ENCODE results near the gene SLC6A19. TPM values are rescaled to one million over a fixed set of nuclear protein-coding genes. Genes with fewer than 3 reads are reported as not detected.

SLC6A19 gene
- total and polyA plus RNA-seq, 11 donors: not detected

DNA sequence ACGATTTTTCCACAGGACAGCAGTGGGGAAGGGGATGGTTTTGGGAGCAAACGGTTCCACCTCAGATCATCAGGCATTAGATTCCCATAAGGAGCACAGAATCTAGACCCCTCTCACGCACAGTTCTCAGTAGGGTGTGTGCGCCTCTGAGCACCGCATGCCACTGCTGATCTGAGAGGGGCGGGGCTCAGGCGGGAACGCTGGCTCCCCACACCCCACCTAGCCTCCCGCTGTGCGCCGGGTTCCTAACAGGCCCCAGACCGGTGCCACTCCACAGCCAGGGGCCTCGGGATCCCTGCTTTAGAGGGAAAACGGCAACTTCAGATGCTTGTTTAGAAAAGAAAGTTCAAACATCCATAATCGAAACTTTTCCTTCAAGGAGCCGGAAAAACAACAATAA, 73.1 kb downstream of the SLC6A19 start:
- Histone ChIP-seq H3K27ac (no peak overlapping the region), H3K9me3 (peaks cover 0 to 9% (median 0%) of the 10 kb centered on the region in 12 donors), H3K27me3 (no peaks in the 10 kb centered on the region), H3K36me3 (no peaks in the 10 kb centered on the region), H3K4me1 (no peaks in the 10 kb centered on the region), H3K4me3 (no peak overlapping the region)
- 82 to 86% (median 84%) methylated on average over 14 to 16 of the region's 16 CpGs for WGBS, 4 donors
- intact Hi-C loops (cut with DNase I): no loop called here
- DNase-seq: no peak
- ATAC-seq: no peak
- TF ChIP-seq POLR2A (IDR thresholded peaks at IDR 0.05): no peak
- TF ChIP-seq, protein P1, sequence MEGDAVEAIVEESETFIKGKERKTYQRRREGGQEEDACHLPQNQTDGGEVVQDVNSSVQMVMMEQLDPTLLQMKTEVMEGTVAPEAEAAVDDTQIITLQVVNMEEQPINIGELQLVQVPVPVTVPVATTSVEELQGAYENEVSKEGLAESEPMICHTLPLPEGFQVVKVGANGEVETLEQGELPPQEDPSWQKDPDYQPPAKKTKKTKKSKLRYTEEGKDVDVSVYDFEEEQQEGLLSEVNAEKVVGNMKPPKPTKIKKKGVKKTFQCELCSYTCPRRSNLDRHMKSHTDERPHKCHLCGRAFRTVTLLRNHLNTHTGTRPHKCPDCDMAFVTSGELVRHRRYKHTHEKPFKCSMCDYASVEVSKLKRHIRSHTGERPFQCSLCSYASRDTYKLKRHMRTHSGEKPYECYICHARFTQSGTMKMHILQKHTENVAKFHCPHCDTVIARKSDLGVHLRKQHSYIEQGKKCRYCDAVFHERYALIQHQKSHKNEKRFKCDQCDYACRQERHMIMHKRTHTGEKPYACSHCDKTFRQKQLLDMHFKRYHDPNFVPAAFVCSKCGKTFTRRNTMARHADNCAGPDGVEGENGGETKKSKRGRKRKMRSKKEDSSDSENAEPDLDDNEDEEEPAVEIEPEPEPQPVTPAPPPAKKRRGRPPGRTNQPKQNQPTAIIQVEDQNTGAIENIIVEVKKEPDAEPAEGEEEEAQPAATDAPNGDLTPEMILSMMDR (IDR thresholded peaks at IDR 0.05): no peak

Other genes starting within 250 kb of the SLC6A19 start
- 1 to 10 TPM in 6 of 9 donors, under 1 TPM in 3; 0.56 to 3.9 (median 1.6) TPM for gene NKD2, start 192.8 kb upstream of the SLC6A19 start, total RNA-seq
- 1 to 10 TPM; 2.6 to 6.6 TPM for gene NKD2, start 192.8 kb upstream of the SLC6A19 start, polyA plus RNA-seq
- 100 to 1,000 TPM in 7 of 9 donors, 10 to 100 TPM in 2; 77.0 to 159 (median 132) TPM for gene SLC12A7, start 89.5 kb upstream of the SLC6A19 start, total RNA-seq
- 10 to 100 TPM; 66.3 to 74.5 TPM for gene SLC12A7, start 89.5 kb upstream of the SLC6A19 start, polyA plus RNA-seq
- not detected for gene SLC6A18, start 23.8 kb downstream of the SLC6A19 start, total RNA-seq
- gene SLC6A18, start 23.8 kb downstream of the SLC6A19 start, polyA plus RNA-seq: not detected
- not detected for gene TERT, start 93.5 kb downstream of the SLC6A19 start, total RNA-seq
- not detected for gene TERT, start 93.5 kb downstream of the SLC6A19 start, polyA plus RNA-seq
- gene CLPTM1L, start 143.5 kb downstream of the SLC6A19 start, total RNA-seq: 10 to 100 TPM; 31.0 to 60.2 (median 39.4) TPM
- 10 to 100 TPM; 23.5 to 96.8 TPM for gene CLPTM1L, start 143.5 kb downstream of the SLC6A19 start, polyA plus RNA-seq
- gene SLC6A3, start 243.8 kb downstream of the SLC6A19 start, total RNA-seq: under 1 TPM in 3 of 9 donors, not detected in 6; 0.08 to 0.29 (median 0.14) TPM
- gene SLC6A3, start 243.8 kb downstream of the SLC6A19 start, polyA plus RNA-seq: under 1 TPM in 1 of 2 donors, not detected in 1; 0.06 TPM

All from heart left ventricle (tissue), 16 donors.